ENCODE measurements around the gene UQCC3. TPM values are rescaled to one million over a fixed set of nuclear protein-coding genes. Genes with fewer than 3 reads are reported as not detected.

The UQCC3 gene
- total and polyA plus RNA-seq, 8 donors, result 4.2 to 49.8 (median 18.6) TPM

DNA sequence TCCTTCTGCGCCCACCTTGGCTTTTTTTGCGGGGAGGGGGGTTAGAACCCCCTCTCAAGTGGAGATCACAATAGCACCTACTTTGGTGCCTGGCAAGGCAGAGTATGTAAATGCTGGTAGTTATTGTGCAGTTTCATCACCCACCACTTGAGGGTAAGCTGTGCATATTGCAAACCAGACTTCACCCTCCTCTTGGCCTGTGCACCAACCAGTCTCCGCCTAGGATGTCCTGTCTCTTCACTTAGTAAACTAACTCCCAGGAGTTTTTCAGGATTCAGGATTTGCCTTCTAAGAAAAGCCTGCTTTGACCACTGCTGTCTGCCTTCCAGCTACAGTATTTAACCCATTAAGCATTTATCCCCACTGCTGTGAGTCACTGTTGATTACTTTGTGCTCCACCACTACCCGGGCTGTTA is 9.4 kb downstream of the UQCC3 start:
- peaks cover 19 to 22% (median 22%) of the 10 kb centered on the region in 4 donors for H3K36me3 ChIP-seq
- WGBS, 5 donors, result 34 to 41% (median 36%) methylated on average over 3 to 4 of the region's 4 CpGs
- no peaks in the 10 kb centered on the region for H3K27me3 ChIP-seq
- peak in 1 of 3 donors; percentile 46 for TF ChIP-seq POLR2AphosphoS5 (IDR thresholded peaks at IDR 0.05)
- TF ChIP-seq, protein P1, sequence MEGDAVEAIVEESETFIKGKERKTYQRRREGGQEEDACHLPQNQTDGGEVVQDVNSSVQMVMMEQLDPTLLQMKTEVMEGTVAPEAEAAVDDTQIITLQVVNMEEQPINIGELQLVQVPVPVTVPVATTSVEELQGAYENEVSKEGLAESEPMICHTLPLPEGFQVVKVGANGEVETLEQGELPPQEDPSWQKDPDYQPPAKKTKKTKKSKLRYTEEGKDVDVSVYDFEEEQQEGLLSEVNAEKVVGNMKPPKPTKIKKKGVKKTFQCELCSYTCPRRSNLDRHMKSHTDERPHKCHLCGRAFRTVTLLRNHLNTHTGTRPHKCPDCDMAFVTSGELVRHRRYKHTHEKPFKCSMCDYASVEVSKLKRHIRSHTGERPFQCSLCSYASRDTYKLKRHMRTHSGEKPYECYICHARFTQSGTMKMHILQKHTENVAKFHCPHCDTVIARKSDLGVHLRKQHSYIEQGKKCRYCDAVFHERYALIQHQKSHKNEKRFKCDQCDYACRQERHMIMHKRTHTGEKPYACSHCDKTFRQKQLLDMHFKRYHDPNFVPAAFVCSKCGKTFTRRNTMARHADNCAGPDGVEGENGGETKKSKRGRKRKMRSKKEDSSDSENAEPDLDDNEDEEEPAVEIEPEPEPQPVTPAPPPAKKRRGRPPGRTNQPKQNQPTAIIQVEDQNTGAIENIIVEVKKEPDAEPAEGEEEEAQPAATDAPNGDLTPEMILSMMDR (IDR thresholded peaks at IDR 0.05), result peak in 5 of 7 experiments; percentile 38 to 52 (median 50)
- no peak for TF ChIP-seq EP300 (IDR thresholded peaks at IDR 0.05)
- H3K27ac ChIP-seq, result peak overlapping the region in 3 of 5 donors; percentile 18 to 93 (median 91)
- no peaks in the 10 kb centered on the region for H3K9me3 ChIP-seq
- H3K4me1 ChIP-seq, result peaks cover 18 to 48% (median 32%) of the 10 kb centered on the region in 4 donors
- H3K4me3 ChIP-seq, result no peak overlapping the region
- intact Hi-C loops (cut with DNase I; ENCODE audit: low total_unique reads), result no loop called here
- DNase-seq, result peak; percentile 47 to 87

DNA sequence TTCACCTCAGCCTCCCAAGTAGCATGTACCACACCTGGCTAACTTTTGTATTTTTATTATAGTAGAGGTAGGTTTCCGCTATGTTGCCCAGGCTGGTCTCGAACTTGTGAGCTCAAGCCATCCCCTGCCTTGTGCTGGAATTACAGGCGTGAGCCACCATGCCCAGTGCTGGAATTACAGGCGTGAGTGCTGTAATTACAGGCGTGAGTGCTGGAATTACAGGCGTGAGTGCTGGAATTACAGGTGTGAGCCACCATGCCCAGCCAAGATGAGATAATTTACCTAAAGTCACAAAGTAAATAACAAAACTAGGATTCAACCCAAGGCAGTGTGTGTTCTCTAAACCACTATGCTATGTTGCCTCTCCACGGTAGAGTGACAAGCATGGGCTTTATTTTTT is 11.0 kb downstream of the UQCC3 start:
- intact Hi-C loops (cut with DNase I; ENCODE audit: low total_unique reads), result no loop called here
- 49 to 70% (median 60%) methylated on average over 7 of the region's 7 CpGs for WGBS, 5 donors
- Histone ChIP-seq H3K27ac (no peak overlapping the region), H3K4me3 (no peak overlapping the region), H3K36me3 (peaks cover 4 to 6% (median 5%) of the 10 kb centered on the region in 4 donors), H3K9me3 (no peaks in the 10 kb centered on the region), H3K27me3 (peaks cover 0 to 6% (median 1%) of the 10 kb centered on the region in 3 donors), H3K4me1 (peaks cover 17 to 35% (median 22%) of the 10 kb centered on the region in 4 donors)
- no peak for DNase-seq
- TF ChIP-seq POLR2A (IDR thresholded peaks at IDR 0.05) (no peak), EP300 (IDR thresholded peaks at IDR 0.05) (no peak), POLR2AphosphoS5 (IDR thresholded peaks at IDR 0.05) (no peak)
- TF ChIP-seq, protein P1 (IDR thresholded peaks at IDR 0.05), result no peak

DNA sequence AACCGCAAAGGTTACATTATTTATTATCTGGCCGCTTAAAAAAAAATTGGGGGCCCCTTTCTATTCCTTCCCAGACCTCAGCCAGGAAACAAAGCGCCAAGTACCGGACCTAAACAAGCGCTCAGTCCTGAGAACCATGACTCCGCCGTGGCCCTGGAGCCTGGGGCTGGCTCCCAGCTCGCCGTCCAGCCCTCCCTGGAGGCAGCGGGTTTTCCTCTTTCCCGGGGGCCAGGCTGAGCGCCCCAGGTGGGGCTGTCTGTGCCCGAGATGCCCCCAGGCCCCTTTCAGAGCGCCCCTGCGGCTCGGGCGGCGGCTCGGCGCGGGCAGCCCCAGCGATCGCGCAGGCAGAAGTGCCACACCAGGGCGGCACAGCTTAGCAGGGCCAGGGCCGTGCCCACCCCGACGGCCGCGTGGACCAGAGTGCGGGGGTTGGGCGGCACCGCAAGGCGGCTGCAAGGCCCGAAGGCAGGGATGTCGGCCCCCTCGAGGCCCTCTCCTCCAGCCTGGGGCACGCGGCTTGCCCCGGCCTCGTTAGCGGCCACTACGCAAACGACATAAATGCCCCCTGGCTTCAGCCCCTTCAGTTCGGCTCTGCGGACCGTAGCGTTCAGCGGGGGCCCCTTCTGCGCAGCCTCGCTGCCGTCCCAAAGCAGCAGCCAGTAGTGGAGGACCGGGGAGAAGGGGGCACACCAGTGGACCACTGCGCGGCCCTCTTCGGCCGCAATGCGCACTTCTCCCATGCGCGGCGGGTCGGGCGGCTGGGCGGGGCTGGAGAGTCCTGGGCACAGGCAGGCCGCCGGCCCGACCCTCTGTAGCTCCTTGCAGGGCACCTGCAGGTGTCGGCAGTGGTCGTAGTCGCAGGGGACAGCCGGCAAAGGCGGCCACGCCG is 16.3 kb downstream of the UQCC3 start:
- WGBS, 5 donors, result 29 to 53% (median 38%) methylated on average over 38 to 74 of the region's 74 CpGs
- intact Hi-C loops (cut with DNase I; ENCODE audit: low total_unique reads), result no loop called here
- peaks cover 23 to 32% (median 30%) of the 10 kb centered on the region in 4 donors for H3K36me3 ChIP-seq
- no peaks in the 10 kb centered on the region for H3K9me3 ChIP-seq
- H3K4me1 ChIP-seq, result peaks cover 8 to 13% (median 10%) of the 10 kb centered on the region in 4 donors
- H3K27me3 ChIP-seq, result peaks cover 0 to 15% (median 10%) of the 10 kb centered on the region in 3 donors
- TF ChIP-seq EP300 (IDR thresholded peaks at IDR 0.05) (no peak), POLR2AphosphoS5 (IDR thresholded peaks at IDR 0.05) (no peak), POLR2A (IDR thresholded peaks at IDR 0.05) (no peak)
- TF ChIP-seq, protein P1 (IDR thresholded peaks at IDR 0.05), result no peak
- peak in 1 of 2 donors; percentile 58 for DNase-seq
- H3K4me3 ChIP-seq, result peak overlapping the region; percentile 36 to 46 (median 39)
- H3K27ac ChIP-seq, result peak overlapping the region in 4 of 5 donors; percentile 57 to 78 (median 70)

DNA sequence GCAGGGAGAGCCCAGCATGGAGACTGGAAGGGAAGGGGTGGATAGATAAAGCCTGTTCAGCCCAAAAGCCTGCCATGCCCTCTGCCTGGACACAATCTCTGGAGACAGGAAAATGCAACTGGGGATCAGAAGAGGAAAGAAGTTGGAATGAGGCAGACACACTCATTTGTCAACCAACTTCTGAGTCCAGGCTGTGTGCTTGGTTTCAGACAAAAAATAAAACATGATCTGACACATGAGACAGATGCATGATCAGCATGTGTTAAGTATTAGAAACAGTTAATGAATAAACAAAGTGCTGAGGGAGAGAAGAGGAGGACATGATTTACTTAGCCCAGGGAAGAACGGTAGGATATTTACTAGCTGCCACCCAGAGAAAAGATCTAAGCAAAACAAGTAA is 17.0 kb downstream of the UQCC3 start:
- no peak for DNase-seq
- H3K9me3 ChIP-seq, result no peaks in the 10 kb centered on the region
- peak overlapping the region in 4 of 5 donors; percentile 57 to 78 (median 70) for H3K27ac ChIP-seq
- peaks cover 0 to 15% (median 10%) of the 10 kb centered on the region in 3 donors for H3K27me3 ChIP-seq
- H3K36me3 ChIP-seq, result peaks cover 31 to 39% (median 37%) of the 10 kb centered on the region in 4 donors
- H3K4me1 ChIP-seq, result peaks cover 8 to 13% (median 10%) of the 10 kb centered on the region in 4 donors
- TF ChIP-seq EP300 (IDR thresholded peaks at IDR 0.05) (no peak), POLR2AphosphoS5 (IDR thresholded peaks at IDR 0.05) (no peak), POLR2A (IDR thresholded peaks at IDR 0.05) (no peak)
- TF ChIP-seq, protein P1 (IDR thresholded peaks at IDR 0.05), result no peak
- peak overlapping the region; percentile 36 to 46 (median 39) for H3K4me3 ChIP-seq
- intact Hi-C loops (cut with DNase I; ENCODE audit: low total_unique reads), result no loop called here
- WGBS, 5 donors, result 23 to 36% (median 30%) methylated on average over 1 of the region's 1 CpG
